Globus pallidus (tissue), 1 donor: Measurements from ENCODE around the gene CDH22.

Source experiments
- DNase-seq: peaks from one replicate; pipeline ENCODE4 v3.0.0-alpha.2; 2015; ENCODE audit warnings: low spot score

CDH22 gene

DNA sequence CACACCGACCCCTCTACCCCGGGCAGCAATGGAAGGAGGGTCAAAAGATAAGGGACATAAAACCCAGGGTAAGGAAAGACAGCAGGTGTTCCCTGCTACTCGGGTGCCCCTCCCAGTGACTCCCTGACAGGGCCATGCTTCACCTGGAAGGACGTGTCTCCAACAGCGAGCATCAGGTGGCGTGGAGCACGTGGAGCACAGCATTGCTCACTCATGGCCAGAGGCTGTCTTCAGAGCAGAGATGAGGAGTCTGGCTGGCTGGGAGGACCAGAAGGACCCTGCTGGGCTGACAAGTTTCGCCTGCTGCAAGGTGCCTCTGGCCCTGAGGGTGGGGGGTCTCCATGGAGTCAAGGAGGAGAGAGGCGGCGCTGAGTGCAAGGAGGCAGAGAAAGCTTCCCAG is 15.3 kb upstream of the CDH22 start:
- no peak for DNase-seq

DNA sequence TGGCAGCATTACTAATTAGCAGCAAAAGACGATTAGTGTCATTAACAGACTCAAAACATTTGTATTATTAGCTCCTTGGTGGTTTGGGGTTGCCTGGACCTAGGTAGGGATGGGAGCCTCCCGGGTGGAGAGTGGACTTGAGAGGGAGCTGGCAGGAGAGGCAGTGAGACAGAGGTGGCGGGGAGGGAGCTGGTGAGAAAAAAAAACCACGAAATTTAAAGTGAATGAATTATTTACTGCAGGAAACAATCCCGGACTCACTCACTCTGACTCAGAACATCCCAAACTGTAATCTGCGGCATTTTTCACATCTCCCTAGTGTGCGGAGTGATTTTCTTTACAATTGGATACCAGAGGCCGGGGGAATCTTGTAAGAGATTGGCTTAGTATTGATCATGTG is 14.3 kb upstream of the CDH22 start:
- no peak for DNase-seq

- DNase-seq, result no peak
Measured at GRCh38 chr20:46317685-46318177, 9.4 kb upstream of the CDH22 start.

- no peak for DNase-seq
Measured at GRCh38 chr20:46316984-46317684, 8.8 kb upstream of the CDH22 start.

DNA sequence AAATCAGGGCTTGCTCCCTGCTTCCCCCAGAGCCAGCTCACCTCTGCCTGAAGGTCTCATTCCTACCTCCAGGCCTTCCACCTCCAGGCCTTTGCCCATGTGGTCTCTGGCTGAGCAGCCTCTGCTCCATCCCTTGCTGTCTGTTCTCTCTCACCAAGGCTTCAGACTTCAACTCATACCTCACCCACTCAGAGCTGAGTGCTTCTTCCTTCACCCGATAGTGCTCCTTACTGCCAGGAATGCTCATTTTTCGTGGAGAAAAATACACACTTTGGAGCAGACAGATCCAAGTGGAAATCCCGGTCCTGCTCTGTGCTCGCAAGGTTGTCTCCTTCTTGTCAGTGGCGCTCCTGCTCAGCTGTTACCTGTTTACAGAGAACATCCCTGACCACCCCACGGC is 7.0 kb upstream of the CDH22 start:
- DNase-seq, result no peak

GRCh38 chr20:46312945-46313861 is 4.9 kb upstream of the CDH22 start:
- DNase-seq, result no peak

DNA sequence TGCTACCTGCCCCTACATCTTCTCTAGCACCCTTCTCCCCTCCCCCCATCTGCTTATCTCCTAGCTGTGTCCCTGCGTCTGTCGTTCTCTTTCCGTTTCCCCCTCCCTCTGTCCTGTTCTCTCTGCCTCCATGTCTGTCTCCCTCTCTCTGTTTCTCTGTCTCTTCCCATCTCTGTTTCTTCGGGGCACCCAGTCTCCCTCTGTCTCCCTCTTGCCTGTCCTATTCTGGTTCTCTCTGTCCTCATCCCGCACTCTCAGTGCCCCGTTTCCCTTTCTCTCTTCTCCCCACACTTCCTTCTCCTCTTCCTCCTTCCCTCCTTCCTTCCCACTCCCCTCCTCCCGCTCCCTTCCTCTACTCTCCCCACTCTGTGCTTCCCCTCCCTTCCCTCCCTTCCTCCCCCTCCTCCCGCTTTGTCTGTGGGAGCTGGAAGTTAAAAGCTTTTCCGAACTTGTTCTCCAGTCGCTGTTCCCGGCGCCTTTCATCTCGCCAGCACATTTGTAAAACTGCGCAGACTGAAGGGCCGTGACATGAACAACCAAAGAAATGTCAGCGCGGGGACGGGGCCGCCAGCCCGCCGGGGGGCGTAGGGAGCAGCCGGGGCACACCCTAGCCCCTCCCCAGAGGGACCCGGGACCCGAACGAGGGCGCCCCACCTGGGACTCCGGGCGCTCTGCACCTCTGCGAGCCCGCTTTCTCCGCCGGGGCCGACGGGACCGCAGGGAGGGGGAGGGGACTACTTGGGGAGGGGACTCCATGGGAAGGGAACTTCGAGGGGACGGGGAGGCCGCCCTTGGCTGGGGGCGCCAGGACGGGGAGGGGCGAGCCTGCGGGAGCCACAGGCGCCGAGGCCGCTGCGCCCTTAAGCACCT is 4.0 kb upstream of the CDH22 start:
- no peak for DNase-seq

GRCh38 chr20:46311719-46312074 is 3.4 kb upstream of the CDH22 start:
- DNase-seq, result no peak

DNA sequence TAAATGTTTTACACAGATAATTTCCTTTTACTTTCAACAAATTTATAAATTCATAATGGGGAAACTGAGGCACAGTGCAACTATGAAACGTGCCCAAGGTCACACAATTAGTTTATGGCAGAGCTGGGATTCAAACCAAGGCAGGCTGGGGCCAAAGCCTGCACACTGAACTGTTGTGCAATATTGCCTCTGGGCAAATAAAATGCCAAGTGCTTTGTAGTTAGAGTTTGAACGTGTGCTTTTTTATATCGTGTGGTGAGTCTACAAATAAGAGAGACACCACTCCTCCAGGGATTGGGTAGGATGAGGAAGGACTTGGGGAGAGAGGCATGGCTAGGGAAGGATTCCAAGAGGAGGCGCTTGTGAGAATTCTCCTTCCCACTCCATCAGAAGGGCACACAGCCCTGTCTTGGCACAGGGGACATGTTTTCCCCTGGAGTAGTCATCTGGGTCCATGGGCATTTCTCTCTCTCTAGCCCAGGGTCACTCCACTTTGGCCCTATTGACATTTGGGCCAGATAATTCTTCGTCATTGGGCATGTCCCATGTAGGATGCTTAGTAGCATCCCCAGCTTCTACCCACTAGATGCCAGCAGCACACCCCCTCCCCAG is 2.8 kb upstream of the CDH22 start:
- DNase-seq, result no peak

DNA sequence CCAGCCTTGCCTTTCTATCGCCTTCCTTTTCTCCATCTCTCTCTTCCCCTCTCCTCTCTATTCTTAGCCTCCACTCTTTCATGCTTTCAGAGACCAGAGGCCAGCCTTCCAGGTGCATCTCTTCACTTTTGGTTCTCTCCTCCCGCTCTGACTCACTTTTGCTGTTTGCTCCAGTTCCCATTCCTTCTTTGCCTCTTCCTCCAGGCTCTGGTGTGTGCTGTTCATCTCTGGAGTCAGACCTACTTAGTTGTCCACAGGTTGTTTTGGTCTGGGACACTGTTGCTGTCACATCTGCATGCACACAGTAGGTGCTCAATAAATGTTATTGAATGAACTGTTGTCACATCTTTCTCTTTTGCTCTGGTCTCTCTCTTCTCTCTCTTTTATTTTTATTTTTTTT is 1.6 kb upstream of the CDH22 start:
- DNase-seq, result no peak

GRCh38 chr20:46307999-46308257 is 370 bp downstream of the CDH22 start:
- no peak for DNase-seq

DNA sequence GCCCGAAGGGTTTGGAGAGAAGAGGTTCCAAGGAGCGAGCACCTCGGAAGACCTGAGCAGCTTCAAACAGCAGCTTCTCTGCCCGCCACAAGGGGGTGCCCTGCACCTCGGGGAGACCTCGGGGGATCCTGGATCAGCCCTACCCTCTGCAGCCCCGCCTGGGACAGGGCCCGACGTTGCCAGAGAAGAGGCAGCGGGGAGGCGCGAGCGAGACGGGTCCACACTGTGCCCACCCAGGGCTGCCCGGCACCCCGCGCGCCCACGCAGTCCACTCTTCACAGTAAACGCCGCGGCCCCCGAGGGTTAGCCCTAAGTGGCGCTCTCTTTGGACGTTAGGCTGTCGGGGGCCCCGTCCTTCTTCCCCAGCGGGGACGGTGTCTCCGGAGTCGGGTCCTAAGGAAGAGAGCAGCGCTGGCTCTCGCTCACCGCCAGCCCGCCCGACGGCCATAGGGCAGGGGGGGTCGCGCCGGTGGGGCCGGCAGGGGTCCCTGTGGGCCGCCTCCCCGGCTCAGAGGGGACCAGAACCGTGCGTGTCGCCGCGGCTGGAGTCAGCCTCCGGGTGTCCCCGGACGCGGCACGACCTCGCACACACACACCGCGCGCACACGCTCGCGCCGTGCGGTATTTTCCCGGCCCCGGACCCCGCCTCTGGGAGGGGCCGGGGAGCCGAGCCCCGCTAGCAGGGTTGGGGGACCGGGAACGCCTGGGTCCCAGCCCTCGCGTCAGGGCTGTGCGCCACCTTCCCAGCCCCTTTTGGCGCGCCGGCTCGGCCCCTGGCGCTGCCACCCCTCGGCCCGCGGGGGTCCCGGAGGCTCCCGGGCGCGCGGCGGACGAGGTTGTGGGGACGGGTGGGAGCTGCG is 929 bp downstream of the CDH22 start:
- peak; percentile 24 for DNase-seq

DNA sequence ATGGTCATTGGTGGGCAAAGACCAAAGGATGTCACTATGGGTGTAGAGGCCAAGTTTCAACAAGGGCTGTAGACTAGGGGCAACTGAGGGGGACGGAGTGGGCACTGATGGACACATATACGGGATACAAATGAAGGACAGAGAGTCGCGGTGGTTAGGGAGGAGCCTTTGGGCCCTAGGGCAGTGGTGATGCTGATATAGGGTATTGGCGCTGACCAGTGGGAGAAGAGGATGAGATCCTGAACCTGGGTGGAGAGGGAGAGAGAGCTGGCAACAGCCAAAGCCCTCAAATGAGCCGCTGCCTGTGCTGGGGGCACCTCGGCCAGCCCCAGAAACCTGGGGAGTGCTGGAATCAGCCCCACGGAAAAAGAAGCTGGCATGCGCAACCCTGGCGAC is 1.6 kb downstream of the CDH22 start:
- no peak for DNase-seq

- no peak for DNase-seq
Measured at GRCh38 chr20:46305973-46306360, 2.3 kb downstream of the CDH22 start.

DNA sequence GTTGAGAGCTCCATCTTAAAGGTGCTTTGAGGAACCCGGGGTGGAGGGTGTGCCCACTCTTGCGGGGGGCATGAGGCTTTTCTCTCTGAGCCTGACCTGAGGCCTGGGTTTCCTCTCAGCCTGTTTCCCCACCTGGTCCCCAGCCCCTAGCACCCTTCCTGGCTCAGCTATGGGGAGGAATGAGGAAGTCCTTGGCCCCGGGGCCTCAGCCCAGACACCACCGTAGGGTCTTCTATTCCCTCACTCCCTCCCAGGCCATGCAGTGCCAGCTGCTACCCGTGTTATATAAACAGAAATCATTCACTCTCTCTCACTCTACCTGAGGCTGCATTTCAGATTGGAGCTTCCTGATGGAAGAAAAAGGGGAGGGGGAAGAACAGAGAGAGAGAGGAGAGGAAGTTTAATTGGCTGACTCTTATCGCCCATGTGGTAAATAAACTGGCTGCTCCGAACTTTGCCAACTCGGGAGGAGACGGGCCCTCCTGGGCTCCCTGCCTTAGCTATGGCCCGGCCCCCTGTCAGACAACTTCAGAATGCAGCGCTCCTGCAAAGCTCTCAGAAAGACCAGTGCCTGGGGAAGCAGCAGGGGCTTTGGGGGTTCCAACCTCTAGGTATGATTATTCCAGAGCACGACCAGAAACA is 2.8 kb downstream of the CDH22 start:
- DNase-seq, result no peak

DNA sequence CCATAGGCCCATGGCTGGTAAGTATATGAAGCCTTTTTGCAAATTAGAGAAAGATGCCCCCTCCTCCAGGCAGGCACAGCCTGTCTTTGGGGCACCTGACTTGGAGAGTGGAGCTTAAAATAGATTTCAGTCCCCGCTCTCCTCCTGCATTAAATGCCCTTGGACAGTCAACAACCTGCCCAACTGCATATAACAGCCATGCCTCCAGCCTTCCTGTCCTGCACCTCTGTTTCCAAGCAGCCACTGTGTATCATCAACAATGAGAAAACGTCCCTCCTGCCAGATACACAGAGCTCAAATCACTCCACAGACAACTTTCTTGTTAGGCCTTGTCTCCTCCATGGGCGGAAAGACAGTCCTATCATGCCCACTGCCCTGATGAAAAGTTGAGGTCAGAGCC is 3.4 kb downstream of the CDH22 start:
- DNase-seq, result no peak

DNA sequence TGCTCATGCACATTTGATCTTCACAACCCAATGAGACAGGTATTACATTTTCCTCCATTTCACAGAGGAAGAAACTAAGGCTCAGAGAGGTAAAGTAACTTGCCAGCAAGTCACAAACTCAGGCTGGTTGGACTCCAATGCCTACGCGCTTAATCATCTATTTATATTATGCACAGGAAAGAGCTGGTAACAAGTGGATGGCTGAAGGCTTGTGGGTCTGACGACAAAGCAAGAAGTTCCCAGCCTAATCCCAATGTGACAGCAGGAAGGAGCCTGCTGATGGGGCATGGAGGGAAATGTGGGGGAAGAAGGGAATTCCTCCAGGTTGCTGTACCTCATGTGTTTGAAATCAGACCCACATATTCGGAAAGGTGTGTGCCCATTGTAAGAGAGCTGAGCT is 3.9 kb downstream of the CDH22 start:
- no peak for DNase-seq

GRCh38 chr20:46303176-46303956 is 4.9 kb downstream of the CDH22 start:
- DNase-seq, result no peak

- no peak for DNase-seq
Measured at GRCh38 chr20:46302106-46302505, 6.2 kb downstream of the CDH22 start.

GRCh38 chr20:46300281-46300680 is 8.0 kb downstream of the CDH22 start:
- no peak for DNase-seq
